H9 (cell line): ENCODE results near the gene SENP7. TPM values are rescaled to one million over a fixed set of nuclear protein-coding genes. Genes with fewer than 3 reads are reported as not detected.

Experiments
- DNase-seq: peaks from one replicate; pipeline ENCODE4 v3.0.0-alpha.2; 2017
- H2AFZ ChIP-seq: one replicate; pipeline ENCODE4 v1.6.1; 2013; ENCODE audit warnings: mild to moderate bottlenecking, low read length, control low read depth, moderate library complexity
- H2AK5ac ChIP-seq: 2 replicates; pipeline ENCODE4 v1.6.1; 2013; ENCODE audit warnings: low read length, control low read depth, mixed read lengths; ENCODE audit not compliant: insufficient read length
- H2BK120ac ChIP-seq: one replicate; pipeline ENCODE4 v1.6.1; 2013; ENCODE audit warnings: low read depth, mild to moderate bottlenecking, low read length, control low read depth, inconsistent platforms; ENCODE audit not compliant: poor library complexity, severe bottlenecking
- H2BK12ac ChIP-seq: 2 replicates; pipeline ENCODE4 v1.6.1; 2013; ENCODE audit warnings: low read length, control low read depth, mixed read lengths, low read depth; ENCODE audit not compliant: insufficient read length
- H2BK15ac ChIP-seq: 2 replicates; pipeline ENCODE4 v1.6.1; 2013; ENCODE audit warnings: low read depth, low read length, control low read depth
- H2BK20ac ChIP-seq: one replicate; pipeline ENCODE4 v1.6.1; 2013; ENCODE audit warnings: low read depth, mild to moderate bottlenecking, low read length, control low read depth, inconsistent platforms; ENCODE audit not compliant: poor library complexity, severe bottlenecking
- H2BK5ac ChIP-seq: 2 replicates; pipeline ENCODE4 v1.6.1; 2013; ENCODE audit warnings: low read length, control low read depth, mixed read lengths; ENCODE audit not compliant: insufficient read length
- H3K14ac ChIP-seq: 2 replicates; pipeline ENCODE4 v1.6.1; 2013; ENCODE audit warnings: low read length, control low read depth; ENCODE audit not compliant: insufficient read depth
- H3K18ac ChIP-seq: 2 replicates; pipeline ENCODE4 v1.6.1; 2013; ENCODE audit warnings: low read depth, mild to moderate bottlenecking, mixed read lengths, low read length, control low read depth; ENCODE audit not compliant: insufficient read length
- H3K23ac ChIP-seq: 2 replicates; pipeline ENCODE4 v1.6.1; 2013; ENCODE audit warnings: low read length, control low read depth, mixed read lengths, low read depth; ENCODE audit not compliant: insufficient read length
- H3K23me2 ChIP-seq: 2 replicates; pipeline ENCODE4 v1.6.1; 2013; ENCODE audit warnings: low read depth, mild to moderate bottlenecking, mixed read lengths, low read length, control low read depth; ENCODE audit not compliant: insufficient read length, poor library complexity, severe bottlenecking
- H3K27ac ChIP-seq: 2 replicates; pipeline ENCODE4 v1.5.1; 2013; ENCODE audit warnings: low read length, control low read depth, mixed read lengths, low read depth; ENCODE audit not compliant: insufficient read length
- H3K27me3 ChIP-seq: 2 replicates; pipeline ENCODE4 v1.6.1; 2013; ENCODE audit warnings: low read length, control low read depth, inconsistent platforms; ENCODE audit not compliant: insufficient read depth
- H3K4ac ChIP-seq: 2 replicates; pipeline ENCODE4 v1.6.1; 2013; ENCODE audit warnings: low read depth, mild to moderate bottlenecking, control low read depth, inconsistent platforms, low read length, moderate library complexity
- H3K4me1 ChIP-seq: 2 replicates; pipeline ENCODE4 v1.6.1; 2013; ENCODE audit warnings: low read length, control low read depth, inconsistent platforms; ENCODE audit not compliant: insufficient read depth
- H3K4me2 ChIP-seq: 2 replicates; pipeline ENCODE4 v1.6.1; 2013; ENCODE audit warnings: low read length, control low read depth, mixed read lengths; ENCODE audit not compliant: insufficient read length, insufficient read depth
- H3K56ac ChIP-seq: 2 replicates; pipeline ENCODE4 v1.6.1; 2013; ENCODE audit warnings: low read depth, mild to moderate bottlenecking, mixed read lengths, low read length, control low read depth; ENCODE audit not compliant: insufficient read length
- H3K79me1 ChIP-seq: 2 replicates; pipeline ENCODE4 v1.6.1; 2013; ENCODE audit warnings: low read depth, mild to moderate bottlenecking, moderate library complexity, low read length, control low read depth, inconsistent platforms; ENCODE audit not compliant: insufficient read depth, poor library complexity, severe bottlenecking
- H3K79me2 ChIP-seq: 2 replicates; pipeline ENCODE4 v1.6.1; 2013; ENCODE audit warnings: low read length, control low read depth, inconsistent platforms; ENCODE audit not compliant: insufficient read depth
- H3K9ac ChIP-seq: 2 replicates; pipeline ENCODE4 v1.6.1; 2013; ENCODE audit warnings: low read length, control low read depth, mixed read lengths; ENCODE audit not compliant: insufficient read length; ENCODE audit errors: extremely low read depth
- H3K9me3 ChIP-seq: one replicate; pipeline ENCODE4 v1.6.1; 2013; ENCODE audit warnings: low read depth, low read length, inconsistent platforms; ENCODE audit not compliant: control insufficient read depth
- H3T11ph ChIP-seq: one replicate; pipeline ENCODE4 v1.6.1; 2013; ENCODE audit warnings: mild to moderate bottlenecking, low read length, control low read depth, inconsistent platforms
- H4K20me1 ChIP-seq: one replicate; pipeline ENCODE4 v1.6.1; 2013; ENCODE audit not compliant: control insufficient read depth, insufficient read length, insufficient read depth
- H4K5ac ChIP-seq: 2 replicates; pipeline ENCODE4 v1.6.1; 2013; ENCODE audit warnings: low read depth, mild to moderate bottlenecking, mixed read lengths, low read length, control low read depth; ENCODE audit not compliant: insufficient read length
- H4K8ac ChIP-seq: replicated peaks from 2 replicates; pipeline ENCODE4 v1.6.1; 2013; ENCODE audit warnings: low read length, control low read depth, mixed read lengths, low read depth; ENCODE audit not compliant: insufficient read length
- H4K91ac ChIP-seq: 2 replicates; pipeline ENCODE4 v1.6.1; 2013; ENCODE audit warnings: low read depth, mild to moderate bottlenecking, moderate library complexity, mixed read lengths, low read length, control low read depth; ENCODE audit not compliant: insufficient read length
- H3K27ac Mint-ChIP-seq, 3 experiments: 2 replicates in 2 of 3; 3 replicates in 1 of 3; pipeline ENCODE4 v1.8.0; 2020 to 2021; ENCODE audit warnings: mixed read lengths in 3 of 3, mild to moderate bottlenecking in 1 of 3, moderate library complexity in 1 of 3
- H3K27me3 Mint-ChIP-seq: 2 replicates; pipeline ENCODE4 v1.8.0; 2021; ENCODE audit warnings: low read depth, mild to moderate bottlenecking, moderate library complexity, mixed read lengths
- H3K36me3 Mint-ChIP-seq, 3 experiments: 2 replicates in 2 of 3; 3 replicates in 1 of 3; pipeline ENCODE4 v1.8.0; 2020 to 2021; ENCODE audit warnings: low read depth in 3 of 3, mixed read lengths in 3 of 3; ENCODE audit not compliant: insufficient read depth in 1 of 3
- H3K4me1 Mint-ChIP-seq, 2 experiments: 2 replicates each; pipeline ENCODE4 v1.8.0; 2020; ENCODE audit warnings: mixed read lengths in 2 of 2
- H3K4me3 Mint-ChIP-seq, 2 experiments: 2 replicates in 1 of 2; 3 replicates in 1 of 2; pipeline ENCODE4 v1.8.0; 2020 to 2021; ENCODE audit warnings: mild to moderate bottlenecking in 2 of 2, mixed read lengths in 2 of 2, moderate library complexity in 1 of 2
- H3K9me3 Mint-ChIP-seq, 2 experiments: 2 replicates in 1 of 2; 3 replicates in 1 of 2; pipeline ENCODE4 v1.8.0; 2020; ENCODE audit warnings: mild to moderate bottlenecking in 2 of 2, mixed read lengths in 2 of 2, moderate library complexity in 1 of 2
- WGBS: extraction: QIAGEN DNeasy Blood & Tissue Kit; methylation state at CpG from one replicate; pipeline ENCODE4 v1.1.7; 2013; ENCODE audit warnings: missing lambda C conversion rate, low lambda C conversion rate, mixed read lengths; ENCODE audit not compliant: insufficient read length; ENCODE audit errors: extremely low coverage; 5-methylcytosine and 5-hydroxymethylcytosine counted together
- total RNA-seq: library from RNA; stranded (reverse); gene quantifications from 2 replicates; pipeline ENCODE4 v1.2.1, GENCODE V29; 2021
- TF ChIP-seq, protein P1 (sequence below): fragments of 200-600 bp; sonication (generic); conservative IDR thresholded peaks from 3 replicates; pipeline ENCODE4 v1.8.0; 2021; ENCODE audit warnings: antibody characterized with exemption, mild to moderate bottlenecking

SENP7 gene
- total RNA-seq, 1 experiment from 2014 or later = 8.4 TPM

DNA sequence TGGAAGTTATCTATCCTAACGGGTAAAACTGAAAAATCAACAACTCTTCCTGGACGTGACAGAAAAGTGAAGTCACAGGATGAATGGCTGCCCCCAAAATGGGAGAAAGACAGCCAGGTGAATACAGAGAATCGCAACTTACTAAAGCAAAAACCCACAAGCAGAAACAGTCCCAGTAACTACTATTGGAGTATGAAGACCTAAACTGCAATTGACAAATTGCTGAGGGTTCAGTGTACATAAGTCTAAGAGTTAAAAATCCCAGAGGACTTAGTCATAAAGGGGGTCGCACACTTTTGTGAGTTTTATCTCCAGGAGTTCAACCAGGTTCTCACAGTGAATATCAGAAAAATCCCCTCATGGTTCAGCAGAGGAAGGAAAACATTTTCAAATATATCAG, 135.8 kb downstream of the SENP7 start:
- Mint-ChIP-seq H3K4me1 (no peaks in the 10 kb centered on the region), H3K27me3 (no peaks in the 10 kb centered on the region), H3K9me3 (peaks cover 0 to 3% of the 10 kb centered on the region in 2 experiments; a peak in 2 of 5 replicates), H3K27ac (no peak overlapping the region), H3K36me3 (no peaks in the 10 kb centered on the region), H3K4me3 (no peak overlapping the region)
- Histone ChIP-seq H4K8ac (no peak overlapping the region), H3K4ac (no peak overlapping the region), H3K27me3 (no peaks in the 10 kb centered on the region), H3K79me2 (no peaks in the 10 kb centered on the region), H2BK5ac (no peak overlapping the region), H2BK12ac (no peak overlapping the region), H3K23ac (no peak overlapping the region), H2AK5ac (no peak overlapping the region), H3K4me2 (no peak overlapping the region), H3K9ac (no peak overlapping the region), H4K20me1 (no peaks in the 10 kb centered on the region), H3K9me3 (no peaks in the 10 kb centered on the region), H3K56ac (no peak overlapping the region), H2BK120ac (no peak overlapping the region), H4K91ac (no peak overlapping the region), H3K23me2 (no peaks in the 10 kb centered on the region), H3K18ac (no peak overlapping the region), H2AFZ (no peak overlapping the region), H3K79me1 (no peaks in the 10 kb centered on the region), H2BK15ac (no peak overlapping the region), H3K4me1 (no peaks in the 10 kb centered on the region), H3K27ac (no peak overlapping the region), H4K5ac (no peak overlapping the region), H2BK20ac (no peak overlapping the region), H3K14ac (no peak overlapping the region), H3T11ph (no peak overlapping the region)
- no peak for DNase-seq
- TF ChIP-seq, protein P1, sequence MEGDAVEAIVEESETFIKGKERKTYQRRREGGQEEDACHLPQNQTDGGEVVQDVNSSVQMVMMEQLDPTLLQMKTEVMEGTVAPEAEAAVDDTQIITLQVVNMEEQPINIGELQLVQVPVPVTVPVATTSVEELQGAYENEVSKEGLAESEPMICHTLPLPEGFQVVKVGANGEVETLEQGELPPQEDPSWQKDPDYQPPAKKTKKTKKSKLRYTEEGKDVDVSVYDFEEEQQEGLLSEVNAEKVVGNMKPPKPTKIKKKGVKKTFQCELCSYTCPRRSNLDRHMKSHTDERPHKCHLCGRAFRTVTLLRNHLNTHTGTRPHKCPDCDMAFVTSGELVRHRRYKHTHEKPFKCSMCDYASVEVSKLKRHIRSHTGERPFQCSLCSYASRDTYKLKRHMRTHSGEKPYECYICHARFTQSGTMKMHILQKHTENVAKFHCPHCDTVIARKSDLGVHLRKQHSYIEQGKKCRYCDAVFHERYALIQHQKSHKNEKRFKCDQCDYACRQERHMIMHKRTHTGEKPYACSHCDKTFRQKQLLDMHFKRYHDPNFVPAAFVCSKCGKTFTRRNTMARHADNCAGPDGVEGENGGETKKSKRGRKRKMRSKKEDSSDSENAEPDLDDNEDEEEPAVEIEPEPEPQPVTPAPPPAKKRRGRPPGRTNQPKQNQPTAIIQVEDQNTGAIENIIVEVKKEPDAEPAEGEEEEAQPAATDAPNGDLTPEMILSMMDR = no peak
- WGBS = no CpG with 5 or more reads among the region's 4 CpGs
